T-helper 2 cell treated with Interferon-gamma antibody and Interleukin-4, amounts not matched to agents 5 μg/mL and 100 μg/mL, for 36 hours (primary cell): ENCODE measurements around the gene CBFA2T3.

Source experiments
- DNase-seq: peaks from one replicate; pipeline ENCODE4 v3.0.0; 2021; ENCODE audit warnings: low spot score
- H3K27ac Mint-ChIP-seq: one replicate; pipeline ENCODE4 v1.8.0; 2021; ENCODE audit warnings: mild to moderate bottlenecking, mixed read lengths
- H3K27me3 Mint-ChIP-seq: one replicate; pipeline ENCODE4 v1.8.0; 2021; ENCODE audit warnings: low read depth, mixed read lengths
- H3K36me3 Mint-ChIP-seq: one replicate; pipeline ENCODE4 v1.8.0; 2021; ENCODE audit warnings: low read depth, mixed read lengths
- H3K4me1 Mint-ChIP-seq: one replicate; pipeline ENCODE4 v1.8.0; 2021; ENCODE audit warnings: low read depth, mixed read lengths
- H3K4me3 Mint-ChIP-seq: one replicate; pipeline ENCODE4 v1.8.0; 2022; ENCODE audit warnings: mild to moderate bottlenecking, moderate library complexity, mixed read lengths
- H3K9me3 Mint-ChIP-seq: one replicate; pipeline ENCODE4 v1.8.0; 2021; ENCODE audit warnings: mixed read lengths

CBFA2T3 gene

GRCh38 chr16:88839745-88840599, 137.0 kb downstream of the CBFA2T3 start:
- Mint-ChIP-seq H3K9me3 (no peaks in the 10 kb centered on the region), H3K27me3 (no peaks in the 10 kb centered on the region), H3K27ac (no peak overlapping the region), H3K4me3 (no peak overlapping the region), H3K36me3 (no peaks in the 10 kb centered on the region), H3K4me1 (no peaks in the 10 kb centered on the region)
- DNase-seq, result no peak

- Mint-ChIP-seq H3K9me3 (no peaks in the 10 kb centered on the region), H3K36me3 (no peaks in the 10 kb centered on the region), H3K27me3 (no peaks in the 10 kb centered on the region), H3K4me3 (no peak overlapping the region), H3K27ac (no peak overlapping the region), H3K4me1 (no peaks in the 10 kb centered on the region)
- DNase-seq, result no peak
Measured at GRCh38 chr16:88839026-88839529, 137.9 kb downstream of the CBFA2T3 start.

GRCh38 chr16:88838566-88838965, 138.4 kb downstream of the CBFA2T3 start:
- no peak for DNase-seq
- no peaks in the 10 kb centered on the region for H3K27me3 Mint-ChIP-seq
- no peaks in the 10 kb centered on the region for H3K36me3 Mint-ChIP-seq
- no peaks in the 10 kb centered on the region for H3K4me1 Mint-ChIP-seq
- no peak overlapping the region for H3K4me3 Mint-ChIP-seq
- H3K9me3 Mint-ChIP-seq, result no peaks in the 10 kb centered on the region
- H3K27ac Mint-ChIP-seq, result no peak overlapping the region

- H3K27me3 Mint-ChIP-seq, result no peaks in the 10 kb centered on the region
- H3K36me3 Mint-ChIP-seq, result no peaks in the 10 kb centered on the region
- no peaks in the 10 kb centered on the region for H3K9me3 Mint-ChIP-seq
- no peaks in the 10 kb centered on the region for H3K4me1 Mint-ChIP-seq
- no peak overlapping the region for H3K27ac Mint-ChIP-seq
- H3K4me3 Mint-ChIP-seq, result no peak overlapping the region
- no peak for DNase-seq
Measured at GRCh38 chr16:88837806-88838205, 139.2 kb downstream of the CBFA2T3 start.

GRCh38 chr16:88836791-88837190, 140.2 kb downstream of the CBFA2T3 start:
- no peaks in the 10 kb centered on the region for H3K9me3 Mint-ChIP-seq
- no peak overlapping the region for H3K27ac Mint-ChIP-seq
- no peak for DNase-seq
- H3K27me3 Mint-ChIP-seq, result no peaks in the 10 kb centered on the region
- no peaks in the 10 kb centered on the region for H3K4me1 Mint-ChIP-seq
- no peaks in the 10 kb centered on the region for H3K36me3 Mint-ChIP-seq
- no peak overlapping the region for H3K4me3 Mint-ChIP-seq

GRCh38 chr16:88835818-88836217, 141.2 kb downstream of the CBFA2T3 start:
- Mint-ChIP-seq H3K36me3 (no peaks in the 10 kb centered on the region), H3K27ac (no peak overlapping the region), H3K9me3 (no peaks in the 10 kb centered on the region), H3K27me3 (no peaks in the 10 kb centered on the region), H3K4me1 (no peaks in the 10 kb centered on the region), H3K4me3 (no peak overlapping the region)
- no peak for DNase-seq

- Mint-ChIP-seq H3K27me3 (no peaks in the 10 kb centered on the region), H3K36me3 (no peaks in the 10 kb centered on the region), H3K4me3 (no peak overlapping the region), H3K4me1 (no peaks in the 10 kb centered on the region), H3K9me3 (no peaks in the 10 kb centered on the region), H3K27ac (no peak overlapping the region)
- DNase-seq, result no peak
Measured at GRCh38 chr16:88835383-88835782, 141.6 kb downstream of the CBFA2T3 start.

GRCh38 chr16:88834670-88835069, 142.3 kb downstream of the CBFA2T3 start:
- H3K4me1 Mint-ChIP-seq, result no peaks in the 10 kb centered on the region
- H3K9me3 Mint-ChIP-seq, result no peaks in the 10 kb centered on the region
- H3K4me3 Mint-ChIP-seq, result no peak overlapping the region
- H3K36me3 Mint-ChIP-seq, result no peaks in the 10 kb centered on the region
- DNase-seq, result no peak
- H3K27ac Mint-ChIP-seq, result no peak overlapping the region
- H3K27me3 Mint-ChIP-seq, result no peaks in the 10 kb centered on the region

- Mint-ChIP-seq H3K4me1 (no peaks in the 10 kb centered on the region), H3K36me3 (no peaks in the 10 kb centered on the region), H3K4me3 (no peak overlapping the region), H3K27ac (no peak overlapping the region), H3K27me3 (no peaks in the 10 kb centered on the region), H3K9me3 (no peaks in the 10 kb centered on the region)
- DNase-seq, result no peak
Measured at GRCh38 chr16:88833086-88833485, 143.9 kb downstream of the CBFA2T3 start.

GRCh38 chr16:88831838-88832237, 145.2 kb downstream of the CBFA2T3 start:
- H3K27me3 Mint-ChIP-seq, result no peaks in the 10 kb centered on the region
- H3K9me3 Mint-ChIP-seq, result no peaks in the 10 kb centered on the region
- H3K36me3 Mint-ChIP-seq, result no peaks in the 10 kb centered on the region
- no peak for DNase-seq
- H3K27ac Mint-ChIP-seq, result no peak overlapping the region
- H3K4me3 Mint-ChIP-seq, result no peak overlapping the region
- H3K4me1 Mint-ChIP-seq, result no peaks in the 10 kb centered on the region

GRCh38 chr16:88830783-88831182, 146.2 kb downstream of the CBFA2T3 start:
- no peak for DNase-seq
- no peak overlapping the region for H3K27ac Mint-ChIP-seq
- H3K36me3 Mint-ChIP-seq, result no peaks in the 10 kb centered on the region
- H3K4me1 Mint-ChIP-seq, result no peaks in the 10 kb centered on the region
- no peaks in the 10 kb centered on the region for H3K27me3 Mint-ChIP-seq
- no peaks in the 10 kb centered on the region for H3K9me3 Mint-ChIP-seq
- no peak overlapping the region for H3K4me3 Mint-ChIP-seq

- no peak for DNase-seq
- no peaks in the 10 kb centered on the region for H3K9me3 Mint-ChIP-seq
- no peak overlapping the region for H3K27ac Mint-ChIP-seq
- no peaks in the 10 kb centered on the region for H3K4me1 Mint-ChIP-seq
- H3K27me3 Mint-ChIP-seq, result no peaks in the 10 kb centered on the region
- no peak overlapping the region for H3K4me3 Mint-ChIP-seq
- H3K36me3 Mint-ChIP-seq, result no peaks in the 10 kb centered on the region
Measured at GRCh38 chr16:88830258-88830657, 146.7 kb downstream of the CBFA2T3 start.

- DNase-seq, result no peak
- H3K36me3 Mint-ChIP-seq, result no peaks in the 10 kb centered on the region
- no peak overlapping the region for H3K4me3 Mint-ChIP-seq
- H3K4me1 Mint-ChIP-seq, result no peaks in the 10 kb centered on the region
- H3K9me3 Mint-ChIP-seq, result no peaks in the 10 kb centered on the region
- no peak overlapping the region for H3K27ac Mint-ChIP-seq
- no peaks in the 10 kb centered on the region for H3K27me3 Mint-ChIP-seq
Measured at GRCh38 chr16:88828711-88829110, 148.3 kb downstream of the CBFA2T3 start.

GRCh38 chr16:88827727-88828126, 149.3 kb downstream of the CBFA2T3 start:
- no peak for DNase-seq
- H3K4me1 Mint-ChIP-seq, result no peaks in the 10 kb centered on the region
- no peaks in the 10 kb centered on the region for H3K36me3 Mint-ChIP-seq
- H3K27ac Mint-ChIP-seq, result no peak overlapping the region
- no peak overlapping the region for H3K4me3 Mint-ChIP-seq
- H3K9me3 Mint-ChIP-seq, result no peaks in the 10 kb centered on the region
- H3K27me3 Mint-ChIP-seq, result no peaks in the 10 kb centered on the region
